ENCODE results near the gene SCARB2. TPM values are rescaled to one million over a fixed set of nuclear protein-coding genes. Genes with fewer than 3 reads are reported as not detected.

The SCARB2 gene
- total and polyA plus RNA-seq, 12 donors: 41.5 to 179 (median 134) TPM

DNA sequence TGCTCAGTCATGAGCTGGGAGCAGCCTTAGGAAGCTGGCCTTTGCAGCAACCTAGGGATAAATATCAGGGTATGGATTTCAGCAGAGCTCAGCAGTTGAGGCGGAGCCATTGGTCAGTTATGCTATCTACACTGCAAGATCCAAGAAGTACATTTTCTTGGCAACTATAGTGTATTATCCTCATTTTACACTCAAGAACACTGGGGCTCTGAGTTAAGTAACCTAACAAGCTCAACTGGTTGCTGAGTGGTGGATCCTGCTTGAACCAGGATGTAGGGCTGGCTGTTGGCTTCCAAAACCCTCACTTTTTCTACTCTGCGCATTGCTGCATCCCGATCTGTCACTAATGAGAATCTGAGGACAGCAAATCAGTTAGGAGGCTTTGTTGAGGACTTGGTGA lies 1.5 kb upstream of the SCARB2 start:
- H3K36me3 ChIP-seq (replicated peaks in 1 of 2): no peaks in the 10 kb centered on the region
- peaks cover 41 to 50% of the 10 kb centered on the region in 2 donors for H3K4me1 ChIP-seq (replicated peaks in 1 of 2)
- no peak for DNase-seq
- H3K27me3 ChIP-seq: no peaks in the 10 kb centered on the region
- H3K27ac ChIP-seq: peak overlapping the region in 2 of 5 donors; percentile 88 to 99
- no peak overlapping the region for H3K4me3 ChIP-seq
- H3K9me3 ChIP-seq (replicated peaks in 1 of 3): no peaks in the 10 kb centered on the region
- TF ChIP-seq POLR2A (IDR thresholded peaks at IDR 0.05): no peak
- TF ChIP-seq, protein P1, sequence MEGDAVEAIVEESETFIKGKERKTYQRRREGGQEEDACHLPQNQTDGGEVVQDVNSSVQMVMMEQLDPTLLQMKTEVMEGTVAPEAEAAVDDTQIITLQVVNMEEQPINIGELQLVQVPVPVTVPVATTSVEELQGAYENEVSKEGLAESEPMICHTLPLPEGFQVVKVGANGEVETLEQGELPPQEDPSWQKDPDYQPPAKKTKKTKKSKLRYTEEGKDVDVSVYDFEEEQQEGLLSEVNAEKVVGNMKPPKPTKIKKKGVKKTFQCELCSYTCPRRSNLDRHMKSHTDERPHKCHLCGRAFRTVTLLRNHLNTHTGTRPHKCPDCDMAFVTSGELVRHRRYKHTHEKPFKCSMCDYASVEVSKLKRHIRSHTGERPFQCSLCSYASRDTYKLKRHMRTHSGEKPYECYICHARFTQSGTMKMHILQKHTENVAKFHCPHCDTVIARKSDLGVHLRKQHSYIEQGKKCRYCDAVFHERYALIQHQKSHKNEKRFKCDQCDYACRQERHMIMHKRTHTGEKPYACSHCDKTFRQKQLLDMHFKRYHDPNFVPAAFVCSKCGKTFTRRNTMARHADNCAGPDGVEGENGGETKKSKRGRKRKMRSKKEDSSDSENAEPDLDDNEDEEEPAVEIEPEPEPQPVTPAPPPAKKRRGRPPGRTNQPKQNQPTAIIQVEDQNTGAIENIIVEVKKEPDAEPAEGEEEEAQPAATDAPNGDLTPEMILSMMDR (IDR thresholded peaks at IDR 0.05): no peak
- intact Hi-C loops (cut with DNase I): no loop called here
- 98 to 100% (median 99%) methylated on average over 3 of the region's 3 CpGs for WGBS, 4 donors

GRCh38 chr4:76214177-76214675 lies 602 bp upstream of the SCARB2 start:
- Histone ChIP-seq H3K27me3 (no peaks in the 10 kb centered on the region), H3K9me3 (replicated peaks in 1 of 3) (no peaks in the 10 kb centered on the region), H3K27ac (peak overlapping the region; percentile 34 to 99 (median 94)), H3K4me1 (replicated peaks in 1 of 2) (peaks cover 42 to 51% of the 10 kb centered on the region in 2 donors), H3K36me3 (replicated peaks in 1 of 2) (no peaks in the 10 kb centered on the region), H3K4me3 (peak overlapping the region in 3 of 4 donors; percentile 21 to 77 (median 71))
- intact Hi-C loops (cut with DNase I): no loop called here
- WGBS, 4 donors: 13 to 17% (median 16%) methylated on average over 5 to 10 of the region's 10 CpGs
- DNase-seq: no peak
- TF ChIP-seq POLR2A (IDR thresholded peaks at IDR 0.05): no peak
- TF ChIP-seq, protein P1 (IDR thresholded peaks at IDR 0.05): no peak

- DNase-seq: peak in 3 of 7 donors; percentile 21 to 40 (median 37)
- intact Hi-C loops (cut with DNase I): no loop called here
- peak overlapping the region; percentile 56 to 97 (median 74) for H3K4me3 ChIP-seq
- no peaks in the 10 kb centered on the region for H3K36me3 ChIP-seq (replicated peaks in 1 of 2)
- peaks cover 51 to 57% of the 10 kb centered on the region in 2 donors for H3K4me1 ChIP-seq (replicated peaks in 1 of 2)
- H3K9me3 ChIP-seq (replicated peaks in 1 of 3): no peaks in the 10 kb centered on the region
- peak overlapping the region; percentile 61 to 99 (median 94) for H3K27ac ChIP-seq
- TF ChIP-seq, protein P1 (IDR thresholded peaks at IDR 0.05): no peak
- TF ChIP-seq POLR2A (IDR thresholded peaks at IDR 0.05): no peak
- WGBS, 4 donors: 1 to 2% (median 2%) methylated on average over 12 to 14 of the region's 14 CpGs
- no peaks in the 10 kb centered on the region for H3K27me3 ChIP-seq
Measured at GRCh38 chr4:76212851-76213414, 691 bp downstream of the SCARB2 start.

- peak in 1 of 7 donors; percentile 12 for DNase-seq
Measured at GRCh38 chr4:76211769-76212708, 1.6 kb downstream of the SCARB2 start.

More at GRCh38 chr4:76211769-76212708, 1.6 kb downstream of the SCARB2 start:
- H3K36me3 ChIP-seq (replicated peaks in 1 of 2): no peaks in the 10 kb centered on the region
- peaks cover 51 to 66% of the 10 kb centered on the region in 2 donors for H3K4me1 ChIP-seq (replicated peaks in 1 of 2)
- H3K9me3 ChIP-seq (replicated peaks in 1 of 3): no peaks in the 10 kb centered on the region
- H3K27me3 ChIP-seq: no peaks in the 10 kb centered on the region
- no peak for TF ChIP-seq POLR2A (IDR thresholded peaks at IDR 0.05)
- TF ChIP-seq, protein P1 (IDR thresholded peaks at IDR 0.05): no peak
- 20 to 35% (median 34%) methylated on average over 6 of the region's 6 CpGs for WGBS, 4 donors
- H3K27ac ChIP-seq: peak overlapping the region in 4 of 5 donors; percentile 88 to 99 (median 96)
- intact Hi-C loops (cut with DNase I): no loop called here
- H3K4me3 ChIP-seq: peak overlapping the region in 2 of 4 donors; percentile 8 to 71
